ENCODE data around the gene EEFSEC. TPM values are rescaled to one million over a fixed set of nuclear protein-coding genes. Genes with fewer than 3 reads are reported as not detected.

EEFSEC gene
- total RNA-seq, 1 donor from 2014 or later: 16.2 TPM

GRCh38 chr3:128415773-128416577 lies 262.7 kb downstream of the EEFSEC start:
- no peak overlapping the region for H3K4me3 ChIP-seq
- no peak for DNase-seq (ENCODE audit: low spot score in 2 of 2)
- H3K36me3 ChIP-seq: no peaks in the 10 kb centered on the region
- H3K27ac ChIP-seq: no peak overlapping the region
- no peaks in the 10 kb centered on the region for H3K27me3 ChIP-seq
- intact Hi-C loops (cut with DNase I): no loop called here
- H3K4me1 ChIP-seq: no peaks in the 10 kb centered on the region
- H3K9me3 ChIP-seq: no peaks in the 10 kb centered on the region
- no peak for TF ChIP-seq CTCF (IDR thresholded peaks at IDR 0.05)

GRCh38 chr3:128416578-128417211 lies 263.4 kb downstream of the EEFSEC start:
- H3K27me3 ChIP-seq: no peaks in the 10 kb centered on the region
- H3K36me3 ChIP-seq: no peaks in the 10 kb centered on the region
- TF ChIP-seq CTCF (IDR thresholded peaks at IDR 0.05): no peak
- no peaks in the 10 kb centered on the region for H3K9me3 ChIP-seq
- no peak for DNase-seq (ENCODE audit: low spot score in 2 of 2)
- H3K4me3 ChIP-seq: no peak overlapping the region
- no peak overlapping the region for H3K27ac ChIP-seq
- intact Hi-C loops (cut with DNase I): no loop called here
- no peaks in the 10 kb centered on the region for H3K4me1 ChIP-seq

GRCh38 chr3:128418900-128419299 lies 265.6 kb downstream of the EEFSEC start:
- Histone ChIP-seq H3K4me3 (no peak overlapping the region), H3K36me3 (no peaks in the 10 kb centered on the region), H3K9me3 (no peaks in the 10 kb centered on the region), H3K27ac (no peak overlapping the region), H3K4me1 (no peaks in the 10 kb centered on the region), H3K27me3 (no peaks in the 10 kb centered on the region)
- no peak for DNase-seq (ENCODE audit: low spot score in 2 of 2)
- TF ChIP-seq CTCF (IDR thresholded peaks at IDR 0.05): no peak
- intact Hi-C loops (cut with DNase I): no loop called here

- intact Hi-C loops (cut with DNase I): no loop called here
- Histone ChIP-seq H3K27ac (no peak overlapping the region), H3K9me3 (no peaks in the 10 kb centered on the region), H3K27me3 (no peaks in the 10 kb centered on the region), H3K36me3 (no peaks in the 10 kb centered on the region), H3K4me1 (no peaks in the 10 kb centered on the region), H3K4me3 (no peak overlapping the region)
- DNase-seq (ENCODE audit: low spot score in 2 of 2): no peak
- TF ChIP-seq CTCF (IDR thresholded peaks at IDR 0.05): no peak
Measured at GRCh38 chr3:128419311-128419710, 266.0 kb downstream of the EEFSEC start.

- Histone ChIP-seq H3K9me3 (no peaks in the 10 kb centered on the region), H3K4me1 (no peaks in the 10 kb centered on the region), H3K27ac (no peak overlapping the region), H3K36me3 (no peaks in the 10 kb centered on the region), H3K27me3 (no peaks in the 10 kb centered on the region), H3K4me3 (no peak overlapping the region)
- no peak for DNase-seq (ENCODE audit: low spot score in 2 of 2)
- TF ChIP-seq CTCF (IDR thresholded peaks at IDR 0.05): no peak
- intact Hi-C loops (cut with DNase I): loop anchor here (10.0 kb wide), 1 partner anchor 325 kb away; no protein-coding TSS in a partner anchor
Measured at GRCh38 chr3:128420289-128420688, 267.0 kb downstream of the EEFSEC start.
